ENCODE data around the gene PRPF6. TPM values are rescaled to one million over a fixed set of nuclear protein-coding genes. Genes with fewer than 3 reads are reported as not detected.

The PRPF6 gene
- total RNA-seq, 2 experiments from 2014 or later, result 45.1 to 73.7 TPM

DNA sequence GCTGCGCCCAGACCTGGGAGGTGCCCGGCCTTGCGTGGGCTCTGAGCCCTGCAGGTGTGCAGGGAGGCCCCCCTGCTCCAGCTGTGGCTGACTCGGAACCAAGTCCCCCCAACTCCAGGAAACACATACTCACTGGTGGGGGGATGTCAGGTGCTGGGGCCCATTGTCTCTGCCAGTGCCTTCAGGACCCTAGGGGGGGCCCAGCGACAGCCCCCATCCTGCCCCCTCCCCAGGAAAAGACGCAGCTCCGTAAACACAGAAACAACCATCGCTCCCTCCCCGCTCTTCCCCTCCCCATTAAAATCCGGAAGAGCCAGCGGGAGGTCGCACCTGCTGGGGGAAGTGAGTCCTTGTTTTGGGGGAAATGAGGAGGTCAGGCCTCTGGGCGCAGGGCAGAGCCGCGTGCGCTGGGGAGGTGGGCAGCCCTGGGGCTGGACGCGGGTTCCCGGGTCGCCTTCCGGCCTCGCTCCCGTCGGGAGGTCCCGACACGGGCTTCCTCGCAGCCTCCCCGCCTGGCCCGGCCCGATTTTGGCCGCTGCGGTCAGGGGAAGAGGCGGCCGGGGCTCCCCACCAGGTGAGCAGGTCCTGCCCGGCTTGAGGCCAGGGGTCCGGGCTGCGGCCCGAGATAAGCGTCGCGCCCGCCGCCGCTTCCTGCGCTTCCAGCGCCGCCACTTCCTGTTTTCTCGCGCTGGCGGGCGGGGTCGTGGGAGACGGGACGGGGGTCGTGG is 61.3 kb downstream of the PRPF6 start:
- CTCF ChIA-PET (ENCODE audit: unreplicated experiment), result interaction anchor here (0.6 kb wide), 1 partner anchor 39 kb away, joined by 4 read pairs; no protein-coding TSS in a partner anchor
- H3K4me2 ChIP-seq (ENCODE audit: low read length), result peak overlapping the region; percentile 72
- peak overlapping the region; percentile 52 for H2AFZ ChIP-seq (ENCODE audit: low read length)
- peak; percentile 35 for DNase-seq (ENCODE audit: low spot score)
- BruUV-seq (replicated peaks), result no TSS peak
- H3K9me2 ChIP-seq (ENCODE audit: insufficient read depth, low read length), result no peaks in the 10 kb centered on the region
- no peaks in the 10 kb centered on the region for H3K36me3 ChIP-seq (ENCODE audit: insufficient read depth, low read length)
- peaks cover 36% of the 10 kb centered on the region for H3K4me1 ChIP-seq (ENCODE audit: insufficient read depth, low read length, poor library complexity, severe bottlenecking)
- no peaks in the 10 kb centered on the region for H4K20me1 ChIP-seq (ENCODE audit: insufficient read depth, low read length)
- intact Hi-C loops (cut with micrococcal nuclease; ENCODE audit: unreplicated experiment), result no loop called here
- TF ChIP-seq CTCF (conservative IDR thresholded peaks at IDR 0.05; ENCODE audit: low read length) (no peak), EZH2phosphoT487 (IDR thresholded peaks at IDR 0.05; ENCODE audit: borderline replicate concordance, low read depth, low read length) (no peak)
- H3K4me3 ChIP-seq (ENCODE audit: low read depth, low read length, poor library complexity, severe bottlenecking), result peak overlapping the region; percentile 50
- no peaks in the 10 kb centered on the region for H3K79me2 ChIP-seq (ENCODE audit: insufficient read depth, low read depth, low read length)
- H3K9me3 ChIP-seq (ENCODE audit: low read length), result no peaks in the 10 kb centered on the region
- H3K27ac ChIP-seq (ENCODE audit: low read depth, low read length, poor library complexity, severe bottlenecking), result no peak overlapping the region
- POLR2A ChIA-PET, result no interaction called here

GRCh38 chr20:64043768-64044167 is 62.8 kb downstream of the PRPF6 start:
- no peak overlapping the region for H3K4me3 ChIP-seq (ENCODE audit: low read depth, low read length, poor library complexity, severe bottlenecking)
- no peaks in the 10 kb centered on the region for H3K36me3 ChIP-seq (ENCODE audit: insufficient read depth, low read length)
- H3K79me2 ChIP-seq (ENCODE audit: insufficient read depth, low read depth, low read length), result no peaks in the 10 kb centered on the region
- BruUV-seq (replicated peaks), result no TSS peak
- intact Hi-C loops (cut with micrococcal nuclease; ENCODE audit: unreplicated experiment), result no loop called here
- TF ChIP-seq EZH2phosphoT487 (IDR thresholded peaks at IDR 0.05; ENCODE audit: borderline replicate concordance, low read depth, low read length), result no peak
- TF ChIP-seq CTCF (conservative IDR thresholded peaks at IDR 0.05; ENCODE audit: low read length), result no peak
- H2AFZ ChIP-seq (ENCODE audit: low read length), result no peak overlapping the region
- peaks cover 21% of the 10 kb centered on the region for H3K4me1 ChIP-seq (ENCODE audit: insufficient read depth, low read length, poor library complexity, severe bottlenecking)
- H3K27ac ChIP-seq (ENCODE audit: low read depth, low read length, poor library complexity, severe bottlenecking), result no peak overlapping the region
- ChIA-PET CTCF (ENCODE audit: unreplicated experiment) (no interaction called here), POLR2A (no interaction called here)
- H3K9me3 ChIP-seq (ENCODE audit: low read length), result no peaks in the 10 kb centered on the region
- no peak overlapping the region for H3K4me2 ChIP-seq (ENCODE audit: low read length)
- no peaks in the 10 kb centered on the region for H3K9me2 ChIP-seq (ENCODE audit: insufficient read depth, low read length)
- DNase-seq (ENCODE audit: low spot score), result no peak
- H4K20me1 ChIP-seq (ENCODE audit: insufficient read depth, low read length), result no peaks in the 10 kb centered on the region

DNA sequence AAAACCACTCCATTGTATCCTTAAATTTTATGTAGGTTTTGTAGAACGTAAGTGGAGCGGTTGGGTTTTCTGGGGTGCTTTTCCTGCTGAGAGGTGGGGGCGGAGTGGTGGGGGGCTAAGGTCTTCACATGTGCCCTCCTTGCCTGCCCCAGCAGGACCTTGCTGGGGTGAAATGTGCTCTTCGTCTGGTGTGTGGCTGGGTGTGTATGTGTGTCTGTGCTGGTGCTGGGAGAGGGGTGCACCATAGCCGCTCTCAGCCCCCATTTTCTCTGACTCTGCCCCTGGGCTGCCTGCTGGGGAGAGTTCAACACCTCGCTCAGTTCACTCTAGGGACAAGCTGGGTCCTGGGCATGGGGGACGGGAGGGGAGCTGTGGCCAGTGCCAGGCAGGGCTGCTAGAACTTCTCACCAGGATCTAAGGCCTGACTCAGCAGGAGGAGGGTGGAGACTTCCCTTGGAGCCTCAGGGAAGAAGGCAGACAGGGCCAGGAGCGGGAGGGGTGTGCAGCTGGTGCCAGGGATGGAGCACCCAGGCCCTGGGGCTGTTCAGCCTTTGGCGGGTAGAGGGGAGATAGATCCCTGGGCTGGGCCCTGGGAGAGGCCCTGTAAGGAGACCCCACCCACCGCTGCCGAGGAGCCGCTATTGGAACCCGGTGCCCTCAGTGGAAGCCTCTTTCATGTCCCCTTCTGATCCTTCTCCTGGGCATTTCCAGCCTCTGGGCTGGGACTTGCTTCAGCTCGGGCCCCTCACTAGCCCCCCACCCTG is 63.7 kb downstream of the PRPF6 start:
- no peak for DNase-seq (ENCODE audit: low spot score)
- Histone ChIP-seq H3K9me2 (ENCODE audit: insufficient read depth, low read length) (no peaks in the 10 kb centered on the region), H3K4me1 (ENCODE audit: insufficient read depth, low read length, poor library complexity, severe bottlenecking) (peaks cover 13% of the 10 kb centered on the region), H3K4me2 (ENCODE audit: low read length) (no peak overlapping the region), H2AFZ (ENCODE audit: low read length) (no peak overlapping the region), H3K27ac (ENCODE audit: low read depth, low read length, poor library complexity, severe bottlenecking) (no peak overlapping the region), H3K79me2 (ENCODE audit: insufficient read depth, low read depth, low read length) (no peaks in the 10 kb centered on the region), H4K20me1 (ENCODE audit: insufficient read depth, low read length) (no peaks in the 10 kb centered on the region), H3K36me3 (ENCODE audit: insufficient read depth, low read length) (no peaks in the 10 kb centered on the region), H3K9me3 (ENCODE audit: low read length) (no peaks in the 10 kb centered on the region), H3K4me3 (ENCODE audit: low read depth, low read length, poor library complexity, severe bottlenecking) (no peak overlapping the region)
- TF ChIP-seq CTCF (conservative IDR thresholded peaks at IDR 0.05; ENCODE audit: low read length) (no peak), EZH2phosphoT487 (IDR thresholded peaks at IDR 0.05; ENCODE audit: borderline replicate concordance, low read depth, low read length) (no peak)
- CTCF ChIA-PET (ENCODE audit: unreplicated experiment), result no interaction called here
- intact Hi-C loops (cut with micrococcal nuclease; ENCODE audit: unreplicated experiment), result no loop called here
- BruUV-seq (replicated peaks), result no TSS peak
- POLR2A ChIA-PET, result no interaction called here
